Caco-2 (cell line): ENCODE measurements around the gene HMHB1. TPM values are rescaled to one million over a fixed set of nuclear protein-coding genes. Genes with fewer than 3 reads are reported as not detected.

Experiments used
- Bru-seq: library from RNA; stranded (reverse); fragments of 400-500 nt; gene quantifications from one replicate; lab custom pipeline; 2021; lab: Mats Ljungman, UMichigan
- BruChase-seq, 2 experiments: library from RNA; stranded (reverse); fragments of 400-500 nt; gene quantifications; one replicate each; lab custom pipeline; 2021; lab: Mats Ljungman, UMichigan
- BruUV-seq: library from RNA; stranded (reverse); fragments of 400-500 nt; replicated peaks from 2 replicates; lab custom pipeline; 2021; lab: Mats Ljungman, UMichigan
- CTCF ChIA-PET: fragments of 300-600 bp; sonication (Branson Sonifier 250); formaldehyde crosslinking; loops from one replicate; lab custom pipeline; 2022; ENCODE audit warnings: antibody characterized with exemption; lab: Charles Lee
- POLR2A ChIA-PET: fragments of 300-600 bp; sonication (Branson Sonifier 250); formaldehyde crosslinking; loops from one replicate; lab custom pipeline; 2022; ENCODE audit warnings: antibody characterized with exemption; lab: Charles Lee
- DNase-seq, 2 experiments: peaks; one replicate each; pipeline versions ENCODE4 v3.0.0 to v3.0.0-alpha.2; 2020 to 2022
- H3K27me3 ChIP-seq: replicated peaks from 2 replicates; pipeline ENCODE4 v1.6.0; 2011; ENCODE audit warnings: low read length; ENCODE audit not compliant: control insufficient read depth, insufficient read depth
- H3K36me3 ChIP-seq: 2 replicates; pipeline ENCODE4 v1.5.1; 2011; ENCODE audit warnings: low read length; ENCODE audit not compliant: control insufficient read depth, insufficient read depth
- H3K4me1 ChIP-seq: fragments of 250-450 bp; sonication (Bioruptor Pico); 2 replicates; pipeline ENCODE4 v1.5.1; 2020; ENCODE audit warnings: mild to moderate bottlenecking
- H3K4me3 ChIP-seq: 2 replicates; pipeline ENCODE4 v1.5.1; 2011; ENCODE audit warnings: low read depth, mild to moderate bottlenecking, control low read depth, low read length
- H3K9me3 ChIP-seq: fragments of 250-450 bp; sonication (Bioruptor Pico); 2 replicates; pipeline ENCODE4 v1.5.1; 2020; ENCODE audit warnings: mild to moderate bottlenecking, moderate library complexity
- H3K27ac Mint-ChIP-seq: one replicate; pipeline ENCODE4 v1.8.0; 2022; ENCODE audit warnings: mixed read lengths; ENCODE audit not compliant: unreplicated experiment
- H3K27me3 Mint-ChIP-seq: one replicate; pipeline ENCODE4 v1.8.0; 2022; ENCODE audit warnings: mixed read lengths; ENCODE audit not compliant: insufficient read depth, unreplicated experiment
- H3K36me3 Mint-ChIP-seq: one replicate; pipeline ENCODE4 v1.8.0; 2022; ENCODE audit warnings: mild to moderate bottlenecking, mixed read lengths; ENCODE audit not compliant: insufficient read depth, unreplicated experiment
- H3K4me1 Mint-ChIP-seq: one replicate; pipeline ENCODE4 v1.8.0; 2022; ENCODE audit warnings: low read depth, mixed read lengths; ENCODE audit not compliant: unreplicated experiment
- H3K4me3 Mint-ChIP-seq: one replicate; pipeline ENCODE4 v1.8.0; 2022; ENCODE audit warnings: mild to moderate bottlenecking, moderate library complexity, mixed read lengths; ENCODE audit not compliant: unreplicated experiment
- H3K9me3 Mint-ChIP-seq: one replicate; pipeline ENCODE4 v1.8.0; 2022; ENCODE audit warnings: mixed read lengths; ENCODE audit not compliant: unreplicated experiment
- intact Hi-C: fragments of 100-400 bp; cut with micrococcal nuclease; formaldehyde crosslinking; loops from one replicate; pipeline ENCODE4 v1.10.0; 2022; ENCODE audit not compliant: unreplicated experiment
- long read RNA-seq: library from polyadenylated mRNA; stranded (forward); transcript quantifications from one replicate; pipeline ENCODE4 v2.0.0, GENCODE V29; 2022
- total RNA-seq: library from RNA; stranded (reverse); gene quantifications from 2 replicates; pipeline ENCODE4 v1.2.3, GENCODE V29; 2022
- TF ChIP-seq, protein P1 (sequence below), 2 experiments: fragments of 200-600 bp in 1 of 2; IDR thresholded peaks; 1 replicate in 1 of 2; 2 replicates in 1 of 2; pipeline versions ENCODE4 v1.5.1 to v1.8.0; 2011 to 2022; ENCODE audit warnings: antibody characterized with exemption in 1 of 2, control low read depth in 1 of 2, inconsistent platforms in 1 of 2, low read depth in 1 of 2, low read length in 1 of 2, mild to moderate bottlenecking in 1 of 2, moderate library complexity in 1 of 2; ENCODE audit not compliant: insufficient read depth in 1 of 2, severe bottlenecking in 1 of 2, unreplicated experiment in 1 of 2

HMHB1 gene
- total RNA-seq: not detected in 2 replicates
- not detected for Bru-seq, nascent RNA
- BruChase-seq, experiment 1, labeled RNA remaining after a 2-hour chase: percentile 10 among the genes with signal in this experiment
- not detected for BruChase-seq, experiment 2, labeled RNA remaining after a 6-hour chase
- long read RNA-seq: 0 reads

DNA sequence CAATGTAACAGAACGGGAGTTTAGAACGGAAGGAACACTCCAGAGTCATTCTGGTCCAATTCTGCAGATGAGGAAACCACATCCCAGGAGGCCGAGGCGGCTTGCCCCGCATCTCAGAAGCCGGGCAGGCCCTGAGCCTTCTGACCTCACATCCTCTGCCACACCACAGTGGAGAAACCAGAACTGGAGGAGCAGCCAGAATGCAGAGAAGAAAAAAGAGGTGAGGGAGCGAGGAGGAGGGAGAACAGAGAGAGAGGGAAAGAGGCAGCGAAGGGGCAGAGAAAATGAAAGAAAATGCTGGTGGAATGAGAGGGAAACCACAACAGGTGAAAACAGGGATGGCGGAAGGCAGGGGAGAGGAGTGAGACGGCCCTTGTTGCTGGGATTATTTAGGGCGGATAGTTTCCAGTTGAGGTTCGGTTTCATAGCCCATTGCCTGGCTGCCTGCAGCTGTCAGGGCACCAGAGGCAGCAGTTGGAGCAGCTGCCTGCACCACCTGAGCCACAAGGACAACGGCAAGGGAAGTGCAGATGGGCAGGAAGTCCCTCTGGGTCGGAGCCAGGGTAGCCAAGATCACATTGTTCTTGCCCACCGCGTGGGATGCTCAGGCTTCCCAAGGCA, at the start of gene HMHB1:
Gene HMHB1 (plus strand): TSS at position 77 of the 621 bp plus-strand sequence.
- H3K36me3 ChIP-seq: no peaks in the 10 kb centered on the region
- BruUV-seq: no TSS peak
- Mint-ChIP-seq H3K9me3 (peaks cover 7% of the 10 kb centered on the region), H3K27ac (peak within 1 kb of the TSS; percentile 19), H3K4me3 (no peak within 1 kb of the TSS), H3K27me3 (no peaks in the 10 kb centered on the region), H3K4me1 (peaks cover 5% of the 10 kb centered on the region), H3K36me3 (no peaks in the 10 kb centered on the region)
- no peak for DNase-seq
- H3K4me1 ChIP-seq: no peaks in the 10 kb centered on the region
- POLR2A ChIA-PET: no interaction called here
- no peaks in the 10 kb centered on the region for H3K27me3 ChIP-seq
- no peak within 1 kb of the TSS for H3K4me3 ChIP-seq
- no peaks in the 10 kb centered on the region for H3K9me3 ChIP-seq
- TF ChIP-seq, protein P1, sequence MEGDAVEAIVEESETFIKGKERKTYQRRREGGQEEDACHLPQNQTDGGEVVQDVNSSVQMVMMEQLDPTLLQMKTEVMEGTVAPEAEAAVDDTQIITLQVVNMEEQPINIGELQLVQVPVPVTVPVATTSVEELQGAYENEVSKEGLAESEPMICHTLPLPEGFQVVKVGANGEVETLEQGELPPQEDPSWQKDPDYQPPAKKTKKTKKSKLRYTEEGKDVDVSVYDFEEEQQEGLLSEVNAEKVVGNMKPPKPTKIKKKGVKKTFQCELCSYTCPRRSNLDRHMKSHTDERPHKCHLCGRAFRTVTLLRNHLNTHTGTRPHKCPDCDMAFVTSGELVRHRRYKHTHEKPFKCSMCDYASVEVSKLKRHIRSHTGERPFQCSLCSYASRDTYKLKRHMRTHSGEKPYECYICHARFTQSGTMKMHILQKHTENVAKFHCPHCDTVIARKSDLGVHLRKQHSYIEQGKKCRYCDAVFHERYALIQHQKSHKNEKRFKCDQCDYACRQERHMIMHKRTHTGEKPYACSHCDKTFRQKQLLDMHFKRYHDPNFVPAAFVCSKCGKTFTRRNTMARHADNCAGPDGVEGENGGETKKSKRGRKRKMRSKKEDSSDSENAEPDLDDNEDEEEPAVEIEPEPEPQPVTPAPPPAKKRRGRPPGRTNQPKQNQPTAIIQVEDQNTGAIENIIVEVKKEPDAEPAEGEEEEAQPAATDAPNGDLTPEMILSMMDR (IDR thresholded peaks at IDR 0.05; ENCODE audit: insufficient read depth in 1 of 2, low read depth in 1 of 2, low read length in 1 of 2, severe bottlenecking in 1 of 2, unreplicated experiment in 1 of 2): no peak
- CTCF ChIA-PET: no interaction called here
- intact Hi-C loops: no loop called here

DNA sequence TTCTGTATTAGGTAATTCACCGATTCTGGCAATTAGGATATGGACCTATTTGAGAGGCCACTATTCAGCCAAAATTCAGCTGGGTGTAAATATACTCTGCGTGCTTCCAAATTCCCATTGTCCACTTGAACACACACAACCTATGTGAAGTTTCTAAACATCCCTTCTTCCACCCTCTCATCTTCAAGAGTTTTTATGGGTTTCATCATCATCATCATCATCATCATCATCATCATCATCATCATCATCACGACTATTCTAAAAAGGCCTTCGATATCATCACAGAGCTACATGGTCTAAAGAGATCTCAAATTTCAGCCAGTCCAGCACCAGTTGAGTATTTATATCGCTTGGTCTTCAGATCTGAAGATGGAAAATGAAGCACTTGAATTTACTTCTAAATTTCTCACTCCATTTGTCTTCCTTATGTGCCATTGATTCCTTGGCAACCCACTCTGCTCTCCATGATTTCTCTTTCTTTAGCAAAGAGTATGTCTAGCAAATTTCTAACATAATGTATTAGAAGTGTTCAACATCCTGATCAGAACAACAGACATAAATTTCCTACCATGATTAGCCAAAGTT, 49.2 kb upstream of the HMHB1 start:
- intact Hi-C loops: no loop called here
- no peak overlapping the region for H3K4me3 Mint-ChIP-seq
- DNase-seq: no peak
- no peaks in the 10 kb centered on the region for H3K9me3 Mint-ChIP-seq
- CTCF ChIA-PET: no interaction called here
- H3K27ac Mint-ChIP-seq: no peak overlapping the region
- BruUV-seq: no TSS peak
- H3K36me3 Mint-ChIP-seq: no peaks in the 10 kb centered on the region
- no peaks in the 10 kb centered on the region for H3K9me3 ChIP-seq
- no peaks in the 10 kb centered on the region for H3K27me3 ChIP-seq
- no peak overlapping the region for H3K4me3 ChIP-seq
- H3K4me1 ChIP-seq: peaks cover 6% of the 10 kb centered on the region; the same call in 1 of the 2 replicates
- no peaks in the 10 kb centered on the region for H3K36me3 ChIP-seq
- POLR2A ChIA-PET: no interaction called here
- H3K27me3 Mint-ChIP-seq: peaks cover 3% of the 10 kb centered on the region
- TF ChIP-seq, protein P1 (IDR thresholded peaks at IDR 0.05; ENCODE audit: insufficient read depth in 1 of 2, low read depth in 1 of 2, low read length in 1 of 2, severe bottlenecking in 1 of 2, unreplicated experiment in 1 of 2): no peak
- H3K4me1 Mint-ChIP-seq: peaks cover 8% of the 10 kb centered on the region

DNA sequence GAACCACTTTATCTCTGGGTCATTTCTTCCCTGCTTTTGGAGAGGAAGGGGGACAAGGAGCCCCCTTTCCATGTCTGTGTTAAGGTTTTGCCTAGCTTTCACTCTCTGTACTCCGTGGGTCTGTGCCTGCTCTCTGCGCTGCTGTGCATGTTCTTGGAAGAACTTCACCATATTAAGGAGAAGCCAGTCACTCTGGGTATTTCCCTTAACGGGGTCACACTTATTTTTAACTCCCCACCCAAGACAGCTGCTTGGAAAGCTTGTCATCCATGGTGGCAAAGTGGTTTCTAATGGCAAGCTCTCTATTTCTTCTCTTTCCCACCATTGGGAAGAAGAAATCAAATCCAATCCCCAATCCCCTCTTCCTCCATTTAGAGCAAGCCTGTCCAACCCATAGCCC, 44.8 kb upstream of the HMHB1 start:
- H3K4me1 ChIP-seq: 0 out of 2 replicates have a peak, but pooled peaks cover under 1% of the 10 kb centered on the region
- no peak overlapping the region for H3K27ac Mint-ChIP-seq
- H3K36me3 ChIP-seq: no peaks in the 10 kb centered on the region
- H3K9me3 ChIP-seq: no peaks in the 10 kb centered on the region
- no peaks in the 10 kb centered on the region for H3K4me1 Mint-ChIP-seq
- H3K4me3 Mint-ChIP-seq: no peak overlapping the region
- intact Hi-C loops: no loop called here
- no TSS peak for BruUV-seq
- POLR2A ChIA-PET: no interaction called here
- CTCF ChIA-PET: no interaction called here
- H3K27me3 Mint-ChIP-seq: peaks cover 3% of the 10 kb centered on the region
- H3K27me3 ChIP-seq: no peaks in the 10 kb centered on the region
- no peaks in the 10 kb centered on the region for H3K36me3 Mint-ChIP-seq
- TF ChIP-seq, protein P1 (IDR thresholded peaks at IDR 0.05; ENCODE audit: insufficient read depth in 1 of 2, low read depth in 1 of 2, low read length in 1 of 2, severe bottlenecking in 1 of 2, unreplicated experiment in 1 of 2): no peak
- no peak for DNase-seq
- H3K9me3 Mint-ChIP-seq: no peaks in the 10 kb centered on the region
- no peak overlapping the region for H3K4me3 ChIP-seq
